ENCODE results near the gene GRIP2.

DNA sequence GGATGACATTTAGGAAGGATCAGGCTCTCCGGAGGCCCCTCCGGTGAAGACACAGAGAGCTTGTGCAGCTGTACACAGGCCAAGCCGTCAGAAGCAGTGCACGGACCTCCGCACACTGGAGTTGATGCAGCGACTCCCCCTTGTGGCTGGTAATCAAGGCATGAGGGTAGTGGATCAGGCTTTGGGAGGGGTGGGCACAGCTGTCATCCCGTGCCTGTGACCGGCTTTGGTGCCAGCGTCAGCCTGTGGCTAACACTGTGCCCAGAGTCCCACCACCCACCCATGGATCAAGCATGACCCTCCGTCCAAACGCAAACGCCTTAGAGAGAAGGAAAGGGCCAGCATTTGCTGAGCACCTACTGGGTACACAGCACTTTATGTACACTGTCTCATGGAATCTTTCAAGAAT, 8.2 kb upstream of the GRIP2 start:
- peak; percentile 49 to 66 (median 55) for TF ChIP-seq CTCF (IDR thresholded peaks at IDR 0.05)
- no peak for TF ChIP-seq POLR2AphosphoS5 (IDR thresholded peaks at IDR 0.05)
- TF ChIP-seq POLR2A (IDR thresholded peaks at IDR 0.05): no peak
- TF ChIP-seq EP300 (IDR thresholded peaks at IDR 0.05): no peak
